ENCODE measurements around the gene CCAR1.
A peak's percentile ranks its signal among the peaks of the same experiment; 100 is the strongest.
"Not testable (repeated sequence)": the region's sequence is repeated elsewhere in the genome, so short reads cannot be mapped to it uniquely, and the experiment has no call there.

CCAR1 gene

DNA sequence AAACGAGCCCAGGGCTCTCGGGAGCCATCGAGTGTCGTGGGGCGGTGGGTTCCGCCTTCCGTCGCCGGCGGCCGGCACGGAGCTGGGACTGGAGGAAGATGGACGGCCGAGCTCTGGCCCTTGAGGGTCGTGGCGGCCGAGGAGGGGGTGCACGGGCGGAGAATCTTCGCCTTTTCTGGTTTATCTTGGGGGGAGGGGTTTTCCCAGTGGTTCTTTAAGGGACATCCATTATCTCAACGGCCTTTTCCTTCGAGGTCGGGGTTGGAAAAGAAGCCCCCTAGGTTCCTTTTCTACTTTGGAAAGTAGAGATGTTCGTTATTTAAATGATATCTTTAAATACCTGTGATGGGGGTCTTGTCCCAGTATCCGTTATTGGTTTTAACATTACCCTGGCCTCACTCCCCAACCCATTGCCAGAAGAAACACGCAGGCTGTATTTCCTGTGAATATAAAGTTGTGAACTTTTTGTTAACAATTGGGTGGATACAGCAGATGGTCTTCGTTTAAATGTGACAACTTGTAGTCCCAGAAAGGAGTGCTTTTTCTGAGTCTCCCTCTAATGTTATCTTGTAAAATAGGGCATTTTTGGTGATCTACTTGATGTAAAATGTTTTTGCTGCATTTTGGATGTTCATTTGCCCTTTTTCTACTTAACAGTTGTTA, 765 bp downstream of the CCAR1 start:
- peak overlapping the region; percentile 93 to 99 (median 98) for H3K9ac ChIP-seq
- peak overlapping the region; percentile 89 to 99 (median 98) for H3K27ac ChIP-seq
- peak overlapping the region; percentile 73 to 95 (median 87) for H3K4me2 ChIP-seq
- H3K4me1 ChIP-seq: peaks cover 8 to 11% (median 9%) of the 10 kb centered on the region in 10 experiments
- H4K20me1 ChIP-seq: peaks cover 0 to 22% (median 9%) of the 10 kb centered on the region in 11 experiments; a peak in 9 of 22 replicates
- H3K36me3 ChIP-seq: peaks cover 32 to 46% (median 42%) of the 10 kb centered on the region in 11 experiments
- H3K9me3 ChIP-seq (replicated peaks in 1 of 11): peaks cover 0 to 14% (median 0%) of the 10 kb centered on the region in 11 experiments; a peak in 4 of 22 replicates
- TF ChIP-seq Cebpa-rat (IDR thresholded peaks at IDR 0.05): no peak
- H3K27me3 ChIP-seq: no peaks in the 10 kb centered on the region
- H3K4me3 ChIP-seq: peak overlapping the region; percentile 79 to 98 (median 90)

DNA sequence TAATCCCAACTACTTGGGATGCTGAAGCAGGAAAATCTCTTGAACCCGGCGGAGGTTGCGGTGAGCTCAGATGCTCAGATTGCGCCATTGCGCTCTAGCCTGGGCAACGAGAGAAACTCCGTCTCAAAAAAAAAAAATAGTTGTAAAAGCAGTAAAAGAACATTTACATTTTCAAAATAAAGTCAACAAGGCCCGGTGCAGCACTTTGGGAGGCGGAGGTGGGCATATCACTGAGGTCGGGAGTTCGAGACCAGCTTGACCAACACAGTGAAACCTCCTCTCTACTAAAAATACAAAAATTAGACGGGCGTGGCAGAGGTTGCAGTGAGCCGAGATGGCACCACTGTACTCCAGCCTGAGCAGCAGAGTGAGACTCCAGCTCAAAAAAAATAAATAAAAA, 4.0 kb downstream of the CCAR1 start:
- TF ChIP-seq Cebpa-rat (IDR thresholded peaks at IDR 0.05): no peak
- Histone ChIP-seq H3K9ac (no peak overlapping the region), H3K4me1 (peaks cover 8 to 11% (median 9%) of the 10 kb centered on the region in 10 experiments), H3K27me3 (no peaks in the 10 kb centered on the region), H3K4me2 (no peak overlapping the region), H3K36me3 (peaks cover 62 to 77% (median 73%) of the 10 kb centered on the region in 11 experiments), H3K4me3 (no peak overlapping the region), H3K9me3 (replicated peaks in 1 of 11) (peaks cover 0 to 1% (median 0%) of the 10 kb centered on the region in 11 experiments; a peak in 3 of 22 replicates), H3K27ac (no peak overlapping the region), H4K20me1 (peaks cover 0 to 54% (median 35%) of the 10 kb centered on the region in 11 experiments; a peak in 19 of 22 replicates)

DNA sequence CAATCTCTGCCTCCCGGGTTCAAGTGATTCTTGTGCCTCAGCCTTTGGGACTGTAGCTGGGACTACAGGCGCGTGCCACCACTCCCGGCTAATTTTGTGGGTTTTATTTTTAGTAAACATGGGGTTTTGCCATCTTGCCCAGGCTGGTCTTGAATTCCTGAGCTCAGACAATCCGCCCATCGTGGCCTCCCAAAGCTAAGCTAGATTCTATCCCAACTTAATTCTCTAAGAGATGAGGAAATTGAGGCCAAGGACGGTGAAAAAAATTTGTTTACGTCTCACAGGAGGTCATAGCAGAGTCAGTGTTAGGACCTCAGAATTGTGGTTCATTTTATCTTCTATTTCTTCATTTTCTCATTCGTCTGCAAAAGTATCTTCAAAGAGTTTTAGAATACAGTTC, 6.1 kb downstream of the CCAR1 start:
- Histone ChIP-seq H3K36me3 (peaks cover 82 to 98% (median 95%) of the 10 kb centered on the region in 11 experiments), H4K20me1 (peaks cover 17 to 76% (median 56%) of the 10 kb centered on the region in 11 experiments; a peak in 20 of 22 replicates), H3K27ac (no peak overlapping the region), H3K4me1 (peaks cover 7 to 10% (median 8%) of the 10 kb centered on the region in 10 experiments), H3K27me3 (no peaks in the 10 kb centered on the region), H3K9ac (no peak overlapping the region), H3K4me3 (no peak overlapping the region), H3K4me2 (no peak overlapping the region), H3K9me3 (replicated peaks in 1 of 11) (no peaks in the 10 kb centered on the region)
- TF ChIP-seq Cebpa-rat (IDR thresholded peaks at IDR 0.05): no peak

DNA sequence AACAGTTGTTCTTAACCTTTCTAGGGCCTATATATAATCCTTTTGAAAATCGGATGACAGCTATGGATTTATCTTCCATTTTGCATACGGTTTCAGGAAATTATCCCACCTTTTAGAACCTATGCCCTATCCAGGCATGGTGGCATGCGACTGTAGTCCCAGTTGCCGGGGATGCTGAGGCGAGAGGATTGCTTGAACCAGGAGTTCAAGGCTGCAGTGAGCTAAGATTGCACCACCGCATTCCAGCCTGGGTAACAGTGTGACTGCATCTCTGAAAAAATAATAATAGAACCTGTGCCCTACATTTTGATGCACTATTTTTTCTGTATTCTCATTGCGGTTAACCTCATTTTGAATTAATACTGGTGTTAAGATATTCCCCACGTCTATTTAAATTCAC, 11.6 kb downstream of the CCAR1 start:
- Histone ChIP-seq H3K9ac (no peak overlapping the region), H3K4me1 (no peaks in the 10 kb centered on the region), H3K36me3 (peaks cover 97 to 100% (median 99%) of the 10 kb centered on the region in 11 experiments), H4K20me1 (peaks cover 45 to 100% (median 92%) of the 10 kb centered on the region in 11 experiments), H3K4me3 (no peak overlapping the region), H3K4me2 (no peak overlapping the region), H3K27ac (no peak overlapping the region), H3K27me3 (no peaks in the 10 kb centered on the region), H3K9me3 (replicated peaks in 1 of 11) (no peaks in the 10 kb centered on the region)
- no peak for TF ChIP-seq Cebpa-rat (IDR thresholded peaks at IDR 0.05)

DNA sequence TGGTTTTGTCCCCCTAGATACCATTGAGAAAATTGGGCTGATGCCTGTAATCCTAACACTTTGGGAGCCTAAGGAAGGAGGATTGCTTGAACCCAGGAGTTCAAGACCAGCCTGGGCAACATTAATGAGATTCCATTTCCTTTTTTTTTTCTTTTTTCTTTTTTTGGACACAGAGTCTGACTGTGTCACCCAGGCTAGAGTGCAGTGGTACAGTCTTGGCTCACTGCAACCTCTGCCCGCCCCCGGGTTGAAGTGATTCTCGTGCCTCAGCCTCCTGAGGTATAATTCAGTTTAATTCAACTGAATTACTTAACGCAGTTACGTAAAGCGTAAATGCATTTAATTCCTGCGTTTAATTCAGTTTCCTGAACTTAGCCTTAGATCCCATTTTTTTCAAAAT, 13.3 kb downstream of the CCAR1 start:
- no peak overlapping the region for H3K4me3 ChIP-seq
- no peak overlapping the region for H3K27ac ChIP-seq

DNA sequence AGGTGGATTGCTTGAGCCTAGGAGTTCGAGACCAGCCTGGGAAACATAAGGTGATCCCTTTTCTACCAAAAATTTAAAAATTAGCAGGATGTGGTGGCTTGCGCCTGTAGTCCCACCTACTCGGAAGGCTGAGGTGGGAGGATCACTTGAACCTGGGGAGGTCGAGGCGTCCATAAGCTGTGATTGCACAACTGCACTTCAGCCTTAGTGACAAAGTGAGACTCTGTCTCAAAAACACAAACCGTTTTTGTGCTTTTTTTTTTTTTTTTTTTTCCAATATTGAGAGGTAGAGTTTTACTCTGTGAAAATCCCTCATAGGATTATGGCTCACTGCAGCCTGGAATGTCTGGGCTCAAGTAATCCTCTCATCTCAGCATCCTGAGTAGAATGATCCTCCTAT, 14.1 kb downstream of the CCAR1 start:
- no peak overlapping the region for H3K9ac ChIP-seq
- no peaks in the 10 kb centered on the region for H3K9me3 ChIP-seq (replicated peaks in 1 of 11)
- no peak overlapping the region for H3K4me2 ChIP-seq
- H3K36me3 ChIP-seq: peaks cover 99 to 100% (median 100%) of the 10 kb centered on the region in 11 experiments
- 0 out of 22 replicates have a peak, but pooled peaks of 1 of the 11 experiments have one; percentile 36 for TF ChIP-seq Cebpa-rat (IDR thresholded peaks at IDR 0.05)
- no peaks in the 10 kb centered on the region for H3K27me3 ChIP-seq
- H3K4me1 ChIP-seq: no peaks in the 10 kb centered on the region
- no peak overlapping the region for H3K27ac ChIP-seq
- H4K20me1 ChIP-seq: peaks cover 45 to 99% (median 87%) of the 10 kb centered on the region in 11 experiments
- no peak overlapping the region for H3K4me3 ChIP-seq

More for the DNA sequence above, 13.3 kb downstream of the CCAR1 start:
- H4K20me1 ChIP-seq: peaks cover 45 to 100% (median 88%) of the 10 kb centered on the region in 11 experiments
- no peaks in the 10 kb centered on the region for H3K4me1 ChIP-seq
- H3K36me3 ChIP-seq: peaks cover 99 to 100% (median 100%) of the 10 kb centered on the region in 11 experiments
- H3K4me2 ChIP-seq: no peak overlapping the region
- no peak overlapping the region for H3K9ac ChIP-seq
- TF ChIP-seq Cebpa-rat (IDR thresholded peaks at IDR 0.05): no peak
- H3K9me3 ChIP-seq (replicated peaks in 1 of 11): no peaks in the 10 kb centered on the region
- H3K27me3 ChIP-seq: no peaks in the 10 kb centered on the region

DNA sequence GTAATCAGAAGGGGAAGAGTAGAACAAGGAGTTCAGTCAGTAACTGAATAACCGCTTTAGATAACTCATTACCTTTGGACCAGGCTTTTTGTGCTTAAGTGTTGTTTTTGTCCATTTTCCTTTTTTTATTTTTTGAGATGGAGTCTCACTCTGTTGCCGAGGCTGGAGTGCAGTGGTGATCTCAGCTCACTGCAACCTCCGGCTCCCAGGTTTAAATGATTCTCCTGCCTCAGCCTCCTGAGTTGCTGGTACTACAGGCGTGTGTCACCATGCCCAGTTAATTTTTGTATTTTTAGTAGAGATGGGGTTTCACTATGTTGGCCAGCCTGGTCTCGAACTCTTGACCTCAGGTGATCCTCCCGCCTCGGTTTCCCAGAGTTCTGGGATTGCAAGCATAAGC, 14.7 kb downstream of the CCAR1 start:
- not testable (repeated sequence) for H3K27ac ChIP-seq; H3K27me3 ChIP-seq; H3K4me1 ChIP-seq; H3K9ac ChIP-seq; H3K4me3 ChIP-seq; H3K4me2 ChIP-seq; H3K9me3 ChIP-seq (replicated peaks in 1 of 11)
- peaks cover 99 to 100% (median 100%) of the 10 kb centered on the region in 11 experiments for H3K36me3 ChIP-seq
- H4K20me1 ChIP-seq: peaks cover 41 to 99% (median 85%) of the 10 kb centered on the region in 11 experiments

DNA sequence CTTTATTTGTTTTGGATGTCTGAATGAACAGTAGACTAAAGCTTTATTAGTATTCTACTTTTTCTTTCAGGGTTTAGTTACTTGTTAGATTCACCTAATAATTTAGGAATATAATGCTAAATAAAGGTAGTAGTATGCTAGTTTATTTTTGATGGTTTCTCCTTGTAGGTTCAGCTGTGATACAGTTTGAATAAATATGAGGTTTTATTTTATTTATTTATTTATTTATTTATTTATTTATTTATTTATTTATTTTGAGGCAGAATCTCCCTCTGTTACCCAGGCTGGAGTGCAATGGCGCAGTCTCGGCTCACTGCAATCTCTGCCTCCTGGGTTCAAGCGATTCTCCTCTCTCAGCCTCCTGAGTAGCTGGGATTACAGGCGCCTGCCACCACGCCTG, 19.6 kb downstream of the CCAR1 start:
- H3K27ac ChIP-seq; H3K4me3 ChIP-seq; H3K4me2 ChIP-seq; H3K9ac ChIP-seq; H3K9me3 ChIP-seq (replicated peaks in 1 of 11); H3K27me3 ChIP-seq; H3K4me1 ChIP-seq: not testable (repeated sequence)
- peaks cover 95 to 100% (median 100%) of the 10 kb centered on the region in 11 experiments for H3K36me3 ChIP-seq
- peaks cover 12 to 82% (median 51%) of the 10 kb centered on the region in 11 experiments; a peak in 19 of 22 replicates for H4K20me1 ChIP-seq

DNA sequence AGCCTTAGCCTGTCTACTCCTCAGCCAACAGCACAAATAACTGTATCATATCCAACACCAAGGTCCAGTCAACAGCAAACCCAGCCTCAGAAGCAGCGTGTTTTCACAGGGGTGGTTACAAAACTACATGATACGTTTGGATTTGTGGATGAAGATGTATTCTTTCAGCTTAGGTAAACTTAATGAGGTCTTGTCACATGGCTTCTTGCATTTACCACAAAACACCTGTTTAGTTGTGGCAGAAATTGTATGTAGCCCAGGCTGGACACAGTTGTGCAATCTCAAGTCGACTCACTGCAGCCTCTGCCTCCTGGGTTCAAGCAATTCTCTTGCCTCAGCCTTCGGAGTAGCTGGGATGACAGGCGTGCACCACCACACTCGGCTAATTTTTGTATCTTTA, 21.4 kb downstream of the CCAR1 start:
- Histone ChIP-seq H3K27ac (no peak overlapping the region), H3K4me3 (no peak overlapping the region), H4K20me1 (peaks cover 5 to 71% (median 40%) of the 10 kb centered on the region in 11 experiments; a peak in 20 of 22 replicates), H3K9ac (0 out of 22 replicates have a peak overlapping the region, but pooled peaks of 1 of the 11 experiments have one; percentile 17), H3K27me3 (no peaks in the 10 kb centered on the region), H3K9me3 (replicated peaks in 1 of 11) (no peaks in the 10 kb centered on the region), H3K4me1 (no peaks in the 10 kb centered on the region), H3K36me3 (peaks cover 95 to 100% (median 100%) of the 10 kb centered on the region in 11 experiments), H3K4me2 (no peak overlapping the region)
- no peak for TF ChIP-seq Cebpa-rat (IDR thresholded peaks at IDR 0.05)

Data from BLaER1 treated with 17β-estradiol and CSF1 and Interleukin-3, amounts not matched to agents 10 nM and 100 nM (cell line).